Measurements from ENCODE around the gene TBX21. TPM values are rescaled to one million over a fixed set of nuclear protein-coding genes. Genes with fewer than 3 reads are reported as not detected.

TBX21 gene
- not detected in 2 replicates for total RNA-seq (2011; cell fraction: chromatin; rRNA removed; ENCODE audit: low replicate concordance)
- total RNA-seq (2011; cell fraction: nucleolus; rRNA removed): not detected in 2 replicates
- not detected in 2 replicates for total RNA-seq (2011; cell fraction: nucleoplasm; rRNA removed)
- not detected in 2 replicates for total RNA-seq (2014; rRNA removed)
- not detected in 2 replicates for total RNA-seq (2014; rRNA removed; fragmentation: Illumina TruSeq; extraction: Trizol)
- not detected in 2 replicates for total RNA-seq (2015; rRNA removed; fragmentation: Illumina TruSeq; extraction: Trizol)
- 0.07 and 0.18 TPM in 2 replicates for total RNA-seq (2021)
- polyA plus RNA-seq (2011; rRNA removed): not detected in 2 replicates
- polyA plus RNA-seq (2011; cell fraction: cytosol; rRNA removed): not detected in 2 replicates
- not detected in 2 replicates for polyA plus RNA-seq (2011; cell fraction: nucleus; rRNA removed)
- polyA plus RNA-seq (2012): not detected in 2 replicates
- polyA plus RNA-seq (2014; fragmentation: Illumina TruSeq; extraction: Trizol): not detected in 2 replicates
- not detected for polyA plus RNA-seq (2014; fragmentation: Nextera tagmentation; extraction: Ambion mirVana)
- not detected in 2 replicates for polyA plus RNA-seq (2014; rRNA removed)
- polyA minus RNA-seq (2011; rRNA and poly(A)+ RNA removed): not detected in 2 replicates
- not detected in 2 replicates for polyA minus RNA-seq (2011; cell fraction: cytosol; rRNA and poly(A)+ RNA removed)
- not detected in 2 replicates for polyA minus RNA-seq (2011; cell fraction: nucleus; rRNA and poly(A)+ RNA removed)
- percentile 7 among the genes with signal in this experiment for Bru-seq, nascent RNA
- BruChase-seq, experiment 1, labeled RNA remaining after a 2-hour chase: not detected
- not detected for BruChase-seq, experiment 2, labeled RNA remaining after a 6-hour chase
- long read RNA-seq, experiment 1: 0 reads
- long read RNA-seq, experiment 2: 0 reads
- long read RNA-seq, experiment 3: 0 reads

- Histone ChIP-seq H2AFZ (ENCODE audit: low read depth, low read length) (no peak within 1 kb of the TSS), H4K20me1 (replicated peaks; ENCODE audit: control insufficient read depth, insufficient read depth, low read length) (peaks cover 18% of the 10 kb centered on the region), H3K27me3 (ENCODE audit: control insufficient read depth in 2 of 2, insufficient read depth in 2 of 2, low read length in 2 of 2) (peaks cover 17 to 54% of the 10 kb centered on the region in 2 experiments), H3K9ac (ENCODE audit: insufficient read depth in 1 of 2, low read depth in 2 of 2, low read length in 2 of 2) (0 out of 4 replicates have a peak within 1 kb of the TSS, but pooled peaks of 1 of the 2 experiments have one; percentile 10), H3K9me1 (ENCODE audit: control insufficient read depth, insufficient read depth, low read length) (no peaks in the 10 kb centered on the region), H3K4me2 (ENCODE audit: insufficient read depth, low read length) (no peak within 1 kb of the TSS), H3K4me1 (replicated peaks in 1 of 2; ENCODE audit: control insufficient read depth in 2 of 2, insufficient read depth in 2 of 2, low read length in 2 of 2) (peaks cover 0 to 12% of the 10 kb centered on the region in 2 experiments; a peak in 2 of 5 replicates), H3K79me2 (ENCODE audit: control insufficient read depth, insufficient read depth, low read length) (no peaks in the 10 kb centered on the region), H3K36me3 (ENCODE audit: control insufficient read depth, insufficient read depth, low read length) (no peaks in the 10 kb centered on the region), H3K27ac (ENCODE audit: extremely low read depth, low read depth, low read length) (no peak within 1 kb of the TSS), H3K9me3 (replicated peaks; ENCODE audit: control insufficient read depth, insufficient read depth, low read depth, low read length) (no peaks in the 10 kb centered on the region), H3K4me3 (no peak within 1 kb of the TSS)
- ATAC-seq (peak; percentile 98), DNase-seq (ENCODE audit: extremely low read depth in 1 of 4, low spot score in 3 of 4) (peak; percentile 84 to 89 (median 86)), FAIRE-seq (no peak)
- ChIA-PET POLR2A (no interaction called here), CTCF (ENCODE audit: low intra/inter-chr PET ratio) (no interaction called here)
- 42% methylated on average over 53 of the region's 73 CpGs for WGBS (ENCODE audit: insufficient coverage, low coverage, missing lambda C conversion rate)
- in situ Hi-C loops (cut with MboI) (no loop called here), intact Hi-C loops (cut with micrococcal nuclease) (no loop called here)
- no TSS peak for BruUV-seq (replicated peaks)
- TF ChIP-seq FOSL1 (tag; conservative IDR thresholded peaks at IDR 0.05): no peak
- TF ChIP-seq, protein P1, sequence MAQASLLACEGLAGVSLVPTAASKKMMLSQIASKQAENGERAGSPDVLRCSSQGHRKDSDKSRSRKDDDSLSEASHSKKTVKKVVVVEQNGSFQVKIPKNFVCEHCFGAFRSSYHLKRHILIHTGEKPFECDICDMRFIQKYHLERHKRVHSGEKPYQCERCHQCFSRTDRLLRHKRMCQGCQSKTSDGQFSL (CRISPR knock-in tag; IDR thresholded peaks at IDR 0.05): peak; percentile 89
- TF ChIP-seq, protein P1 (tag; IDR thresholded peaks at IDR 0.05): peak in 1 of 2 experiments; percentile 72; a peak in 2 of 4 replicates
- no peak for TF ChIP-seq IRF2 (CRISPR knock-in tag; IDR thresholded peaks at IDR 0.05)
- no peak for TF ChIP-seq FUS (optimal IDR thresholded peaks at IDR 0.05; ENCODE audit: low read depth, low read length)
- no peak for TF ChIP-seq THRA (IDR thresholded peaks at IDR 0.05)
- TF ChIP-seq, protein P2, sequence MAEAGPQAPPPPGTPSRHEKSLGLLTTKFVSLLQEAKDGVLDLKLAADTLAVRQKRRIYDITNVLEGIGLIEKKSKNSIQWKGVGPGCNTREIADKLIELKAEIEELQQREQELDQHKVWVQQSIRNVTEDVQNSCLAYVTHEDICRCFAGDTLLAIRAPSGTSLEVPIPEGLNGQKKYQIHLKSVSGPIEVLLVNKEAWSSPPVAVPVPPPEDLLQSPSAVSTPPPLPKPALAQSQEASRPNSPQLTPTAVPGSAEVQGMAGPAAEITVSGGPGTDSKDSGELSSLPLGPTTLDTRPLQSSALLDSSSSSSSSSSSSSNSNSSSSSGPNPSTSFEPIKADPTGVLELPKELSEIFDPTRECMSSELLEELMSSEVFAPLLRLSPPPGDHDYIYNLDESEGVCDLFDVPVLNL (CRISPR knock-in tag; IDR thresholded peaks at IDR 0.05; ENCODE audit: low read depth): no peak
- TF ChIP-seq RBM39 (optimal IDR thresholded peaks at IDR 0.05; ENCODE audit: low read depth, low read length): no peak
- TF ChIP-seq CREM (IDR thresholded peaks at IDR 0.05; ENCODE audit: low read depth): 0 out of 2 replicates have a peak, but pooled peaks have one; percentile 18
- no peak for TF ChIP-seq PHTF2 (CRISPR knock-in tag; IDR thresholded peaks at IDR 0.05)
- TF ChIP-seq VEZF1 (CRISPR knock-in tag; IDR thresholded peaks at IDR 0.05): peak; percentile 32; the same call in 1 of the 2 replicates
- TF ChIP-seq MXI1 (IDR thresholded peaks at IDR 0.05; ENCODE audit: low read depth, low read length): no peak
Observed at GRCh38 chr17:47733047-47733673, at the start of gene TBX21. TBX21 (plus strand) TSS chr17:47733236; CDS start chr17:47733455, 219 bp downstream.

All from K562 (cell line).